GM12878 (cell line): ENCODE data around the gene CNST. TPM values are rescaled to one million over a fixed set of nuclear protein-coding genes. Genes with fewer than 3 reads are reported as not detected.

Source experiments
- ATAC-seq: fragments of 200-7000 bp; cut with Tn5 transposase; 3 replicates; pipeline ENCODE4 v1.9.1; 2020; ENCODE audit warnings: mild to moderate bottlenecking, moderate library complexity
- BruUV-seq: library from RNA; stranded (reverse); fragments of 400-500 nt; replicated peaks from 2 replicates; lab custom pipeline; 2021; lab: Mats Ljungman, UMichigan
- CTCF ChIA-PET: fragments of 300-600 bp; sonication (Branson Sonifier 250); formaldehyde crosslinking; extraction: SDS; loops from one replicate; lab custom pipeline; 2021; ENCODE audit warnings: inconsistent platforms; lab: Yijun Ruan, JAX
- POLR2A ChIA-PET: fragments of 350-600 bp; formaldehyde crosslinking; extraction: SDS; loops from one replicate; lab custom pipeline; 2021; ENCODE audit warnings: inconsistent platforms; lab: Charles Lee
- RAD21 ChIA-PET: fragments of 300-600 bp; sonication (Branson Sonifier 250); formaldehyde crosslinking; loops from one replicate; lab custom pipeline; 2023; ENCODE audit warnings: antibody characterized with exemption; ENCODE audit not compliant: unreplicated experiment; lab: Charles Lee
- SMC1A ChIA-PET: fragments of 300-600 bp; sonication (Branson Sonifier 250); formaldehyde crosslinking; loops from one replicate; lab custom pipeline; 2023; ENCODE audit not compliant: unreplicated experiment, uncharacterized antibody; lab: Charles Lee
- DNase-seq: peaks from one replicate; pipeline ENCODE4 v3.0.0-alpha.2; 2011; ENCODE audit warnings: low read depth, low spot score
- FAIRE-seq: peaks from 3 replicates; lab custom pipeline; 2011; peaks lifted over from hg19 to GRCh38; lab: Jason Lieb, UNC
- H2AFZ ChIP-seq: 2 replicates; pipeline ENCODE4 v1.6.0; 2011; ENCODE audit warnings: low read depth, low read length, control low read depth; ENCODE audit not compliant: control insufficient read depth
- H3K27ac ChIP-seq: 2 replicates; pipeline ENCODE4 v1.5.1; 2011; ENCODE audit warnings: control low read depth; ENCODE audit not compliant: control insufficient read depth, insufficient read depth
- H3K27me3 ChIP-seq, 2 experiments: replicated peaks in 1 of 2; 2 replicates each; pipeline versions ENCODE4 v1.6.0 to v1.6.1; 2011; ENCODE audit warnings: low read length in 1 of 2; ENCODE audit not compliant: control insufficient read depth in 2 of 2, insufficient read depth in 2 of 2
- H3K36me3 ChIP-seq, 2 experiments: 2 replicates each; pipeline ENCODE4 v1.5.1; 2011; ENCODE audit warnings: low read length in 1 of 2; ENCODE audit not compliant: control insufficient read depth in 2 of 2, insufficient read depth in 2 of 2
- H3K4me1 ChIP-seq: 2 replicates; pipeline ENCODE4 v1.6.1; 2011; ENCODE audit warnings: mild to moderate bottlenecking, low read length, moderate library complexity, mixed read lengths; ENCODE audit not compliant: control insufficient read depth, insufficient read depth
- H3K4me2 ChIP-seq: 2 replicates; pipeline ENCODE4 v1.6.0; 2011; ENCODE audit warnings: control low read depth; ENCODE audit not compliant: control insufficient read depth, insufficient read depth
- H3K4me3 ChIP-seq: fragments of 200-600 bp; sonication (generic); 2 replicates; pipeline ENCODE4 v1.5.1; 2016
- H3K79me2 ChIP-seq: 2 replicates; pipeline ENCODE4 v1.6.0; 2011; ENCODE audit warnings: low read length; ENCODE audit not compliant: control insufficient read depth, insufficient read depth
- H3K9ac ChIP-seq: 2 replicates; pipeline ENCODE4 v1.8.0; 2011; ENCODE audit warnings: low read length, control low read depth, mixed read lengths; ENCODE audit not compliant: control insufficient read depth, insufficient read depth
- H3K9me3 ChIP-seq: replicated peaks from 3 replicates; pipeline ENCODE4 v1.5.1; 2011; ENCODE audit warnings: mild to moderate bottlenecking, low read length; ENCODE audit not compliant: control insufficient read depth, insufficient read depth
- H4K20me1 ChIP-seq: 2 replicates; pipeline ENCODE4 v1.6.0; 2011; ENCODE audit not compliant: control insufficient read depth, insufficient read depth
- ASH2L ChIP-seq: fragments of 300-600, 200-600 bp; sonication (generic); IDR thresholded peaks from 2 replicates; pipeline ENCODE4 v1.6.1; 2017; ENCODE audit warnings: low read depth, mild to moderate bottlenecking, borderline replicate concordance
- BCL3 ChIP-seq: IDR thresholded peaks from 2 replicates; pipeline ENCODE4 v1.6.1; 2011; ENCODE audit warnings: borderline replicate concordance, low read depth, mild to moderate bottlenecking, moderate library complexity, low read length; ENCODE audit not compliant: insufficient read depth, poor library complexity, severe bottlenecking
- BMI1 ChIP-seq: fragments of 450-650 bp; IDR thresholded peaks from 2 replicates; pipeline ENCODE4 v1.6.1; 2016; ENCODE audit warnings: mild to moderate bottlenecking, moderate library complexity, borderline replicate concordance
- CHD1 ChIP-seq: IDR thresholded peaks from 2 replicates; pipeline ENCODE4 v1.6.1; 2012; ENCODE audit warnings: low read depth, low read length, improper control_type of control experiment
- CTCF ChIP-seq, 3 experiments: IDR thresholded peaks in 2 of 3; conservative IDR thresholded peaks in 1 of 3; 2 replicates each; pipeline ENCODE4 v1.5.1; 2011; ENCODE audit warnings: low read depth in 3 of 3, low read length in 3 of 3, mild to moderate bottlenecking in 3 of 3, control low read depth in 2 of 3, moderate library complexity in 2 of 3, inconsistent platforms in 1 of 3, mixed read lengths in 1 of 3; ENCODE audit not compliant: control insufficient read depth in 2 of 3, insufficient read depth in 1 of 3; ENCODE audit errors: extremely low read depth in 1 of 3
- GATAD2B ChIP-seq: fragments of 450-650 bp; conservative IDR thresholded peaks from 2 replicates; pipeline ENCODE4 v1.6.1; 2017; ENCODE audit warnings: low read depth, mild to moderate bottlenecking, moderate library complexity
- IKZF2 ChIP-seq, 2 experiments: fragments of 450-650 bp; IDR thresholded peaks; 2 replicates each; pipeline ENCODE4 v1.6.1; 2017; ENCODE audit warnings: mild to moderate bottlenecking in 2 of 2, moderate library complexity in 2 of 2
- IRF3 ChIP-seq: fragments of 450-650 bp; IDR thresholded peaks from 2 replicates; pipeline ENCODE4 v1.6.1; 2014; ENCODE audit warnings: mild to moderate bottlenecking
- MEF2B ChIP-seq: fragments of 450-650 bp; IDR thresholded peaks from 2 replicates; pipeline ENCODE4 v1.6.1; 2018; ENCODE audit warnings: mild to moderate bottlenecking, moderate library complexity; ENCODE audit not compliant: partially characterized antibody, poor library complexity, severe bottlenecking
- MYB ChIP-seq: fragments of 150-350 bp; IDR thresholded peaks from 2 replicates; pipeline ENCODE4 v1.6.1; 2014; ENCODE audit warnings: mild to moderate bottlenecking, low read depth, low read length, borderline replicate concordance
- PKNOX1 ChIP-seq: fragments of 450-650 bp; IDR thresholded peaks from 2 replicates; pipeline ENCODE4 v1.6.1; 2016; ENCODE audit warnings: mild to moderate bottlenecking
- POLR2AphosphoS5 ChIP-seq: IDR thresholded peaks from 2 replicates; pipeline ENCODE4 v1.6.1; 2011; ENCODE audit warnings: mild to moderate bottlenecking, low read length, inconsistent platforms
- SIX5 ChIP-seq: IDR thresholded peaks from 2 replicates; pipeline ENCODE4 v1.6.1; 2011; ENCODE audit warnings: mild to moderate bottlenecking, low read depth, low read length, moderate library complexity; ENCODE audit not compliant: severe bottlenecking
- SP1 ChIP-seq: IDR thresholded peaks from one replicate; pipeline ENCODE4 v1.6.1; 2011; ENCODE audit warnings: low read depth, low read length
- ZNF217 ChIP-seq: fragments of 450-650 bp; IDR thresholded peaks from 2 replicates; pipeline ENCODE4 v1.6.1; 2017; ENCODE audit warnings: antibody characterized with exemption, mild to moderate bottlenecking
- ZNF622 ChIP-seq: fragments of 450-650 bp; IDR thresholded peaks from 2 replicates; pipeline ENCODE4 v1.6.1; 2017; ENCODE audit warnings: mild to moderate bottlenecking, inconsistent platforms
- ZZZ3 ChIP-seq: IDR thresholded peaks from 2 replicates; pipeline ENCODE4 v1.6.1; 2011; ENCODE audit warnings: low read depth; ENCODE audit not compliant: control insufficient read depth, insufficient read length
- WGBS: methylation state at CpG from one replicate; pipeline ENCODE4 v1.1.6; 2016; ENCODE audit warnings: low lambda C conversion rate; ENCODE audit not compliant: insufficient replicate concordance, insufficient coverage; ENCODE audit errors: missing lambda C conversion rate; 5-methylcytosine and 5-hydroxymethylcytosine counted together
- in situ Hi-C: fragments of 300-500 bp; cut with MboI; formaldehyde crosslinking; loops from 9 replicates; pipeline ENCODE4 v1.14.3; 2018; ENCODE audit warnings: mixed read lengths
- intact Hi-C: fragments of 100-400 bp; cut with micrococcal nuclease; formaldehyde crosslinking; loops from one replicate; pipeline ENCODE4 v1.14.2; 2022; ENCODE audit not compliant: unreplicated experiment
- polyA plus RNA-seq, 11 experiments: library from polyadenylated mRNA; depleted of rRNA in 4 of 11; unstranded in 6 of 11; stranded (reverse) in 5 of 11; fragments of >200 nt; fragmentation: Nextera tagmentation in 4 of 11; fragmentation: Illumina TruSeq in 1 of 11; extraction: Ambion mirVana in 4 of 11; extraction: Trizol in 1 of 11; gene quantifications; 1 replicate in 1 of 11; 2 replicates in 10 of 11; pipeline versions ENCODE4 v1.2.1 to v1.2.3, GENCODE V29; 2011 to 2016; ENCODE audit warnings: inconsistent platforms in 2 of 11, missing spikeins in 2 of 11, low read depth in 1 of 11
- total RNA-seq, 4 experiments: library from RNA; depleted of rRNA in 3 of 4; stranded (reverse); fragments of >200 nt in 3 of 4; fragmentation: Illumina TruSeq in 1 of 4; extraction: Trizol in 1 of 4; gene quantifications; 2 replicates each; pipeline versions ENCODE4 v1.2.1 to v1.2.3, GENCODE V29; 2013 to 2021

The CNST gene
- total and polyA plus RNA-seq, 10 of the 15 experiments (the other 5 are each of a cell fraction or from before 2014, with no cell fraction given) = 4.8 to 16.2 (median 12.3) TPM

GRCh38 chr1:246537887-246538286, 28.4 kb upstream of the CNST start (continued):
- TF ChIP-seq IKZF2 (IDR thresholded peaks at IDR 0.05) (no peak), CTCF (IDR thresholded peaks at IDR 0.05 in 2 of 3, conservative IDR thresholded peaks at IDR 0.05 in 1 of 3; ENCODE audit: control insufficient read depth in 2 of 3, extremely low read depth in 1 of 3, insufficient read depth in 1 of 3, low read depth in 3 of 3, low read length in 3 of 3) (no peak), ZNF622 (no peak), MYB (no peak), MEF2B (no peak), SP1 (no peak)

- Histone ChIP-seq H4K20me1 (no peaks in the 10 kb centered on the region), H3K36me3 (peaks cover 4 to 13% of the 10 kb centered on the region in 2 experiments), H3K4me3 (no peak overlapping the region), H3K9ac (no peak overlapping the region), H3K4me2 (no peak overlapping the region), H3K79me2 (no peaks in the 10 kb centered on the region), H3K9me3 (no peaks in the 10 kb centered on the region), H3K27ac (no peak overlapping the region), H2AFZ (no peak overlapping the region), H3K27me3 (no peaks in the 10 kb centered on the region), H3K4me1 (no peaks in the 10 kb centered on the region)
- SMC1A ChIA-PET = interaction anchor here (1.3 kb wide), 1 partner anchor 9 kb away, joined by 4 read pairs; no protein-coding TSS in a partner anchor
- no TSS peak for BruUV-seq
- POLR2A ChIA-PET = interaction anchor here (0.7 kb wide), 1 partner anchor 707 kb away, joined by 3 read pairs; no protein-coding TSS in a partner anchor
- in situ Hi-C loops (no loop called here), intact Hi-C loops (no loop called here)
- CTCF ChIA-PET = interaction anchor here (1.7 kb wide), 1 partner anchor 134 kb away, joined by 5 read pairs; no protein-coding TSS in a partner anchor
- RAD21 ChIA-PET = no interaction called here
- no peak for FAIRE-seq
- no peak for DNase-seq
- 78% methylated on average over 7 of the region's 7 CpGs for WGBS
- no peak for ATAC-seq
- TF ChIP-seq POLR2AphosphoS5 (no peak), ZZZ3 (no peak), PKNOX1 (no peak), BMI1 (no peak), ZNF217 (no peak), GATAD2B (no peak), BCL3 (no peak), ASH2L (no peak), CHD1 (no peak), IRF3 (no peak), SIX5 (no peak)
These were observed 25.3 kb upstream of the CNST start for GRCh38 chr1:246540738-246541491.
